Urinary bladder (tissue), 4 donors: ENCODE measurements around the gene EHD1. TPM values are rescaled to one million over a fixed set of nuclear protein-coding genes. Genes with fewer than 3 reads are reported as not detected.

Source experiments
- DNase-seq: peaks from one replicate; pipeline ENCODE4 v3.0.0-alpha.2; 2015; ENCODE audit errors: extremely low spot score
- H3K27ac ChIP-seq: one replicate; pipeline ENCODE4 v1.5.1; 2013; ENCODE audit warnings: low read depth, mild to moderate bottlenecking, moderate library complexity
- H3K36me3 ChIP-seq: one replicate; pipeline ENCODE4 v1.6.1; 2013; ENCODE audit warnings: mild to moderate bottlenecking, moderate library complexity; ENCODE audit not compliant: insufficient read depth
- H3K4me1 ChIP-seq: one replicate; pipeline ENCODE4 v1.6.1; 2013; ENCODE audit warnings: mild to moderate bottlenecking, moderate library complexity; ENCODE audit not compliant: insufficient read depth
- H3K4me3 ChIP-seq: one replicate; pipeline ENCODE4 v1.5.1; 2013; ENCODE audit warnings: low read depth, low read length
- WGBS: extraction: QIAGEN DNeasy Blood & Tissue Kit; methylation state at CpG from one replicate; pipeline ENCODE4 v1.1.7; 2013; 5-methylcytosine and 5-hydroxymethylcytosine counted together
- polyA plus RNA-seq: library from polyadenylated mRNA; stranded (reverse); fragments of 200-250 nt; gene quantifications from one replicate; pipeline ENCODE4 v1.2.3, GENCODE V29; 2013
- total RNA-seq: library from RNA; depleted of rRNA; stranded (reverse); fragments of >200 nt; gene quantifications from one replicate; pipeline ENCODE4 v1.2.3, GENCODE V29; 2014
- donor health status: healthy with polysubstance abuse.
- donor health status: healthy.

The EHD1 gene
- total and polyA plus RNA-seq, 2 donors = 31.3 to 50.5 TPM

DNA sequence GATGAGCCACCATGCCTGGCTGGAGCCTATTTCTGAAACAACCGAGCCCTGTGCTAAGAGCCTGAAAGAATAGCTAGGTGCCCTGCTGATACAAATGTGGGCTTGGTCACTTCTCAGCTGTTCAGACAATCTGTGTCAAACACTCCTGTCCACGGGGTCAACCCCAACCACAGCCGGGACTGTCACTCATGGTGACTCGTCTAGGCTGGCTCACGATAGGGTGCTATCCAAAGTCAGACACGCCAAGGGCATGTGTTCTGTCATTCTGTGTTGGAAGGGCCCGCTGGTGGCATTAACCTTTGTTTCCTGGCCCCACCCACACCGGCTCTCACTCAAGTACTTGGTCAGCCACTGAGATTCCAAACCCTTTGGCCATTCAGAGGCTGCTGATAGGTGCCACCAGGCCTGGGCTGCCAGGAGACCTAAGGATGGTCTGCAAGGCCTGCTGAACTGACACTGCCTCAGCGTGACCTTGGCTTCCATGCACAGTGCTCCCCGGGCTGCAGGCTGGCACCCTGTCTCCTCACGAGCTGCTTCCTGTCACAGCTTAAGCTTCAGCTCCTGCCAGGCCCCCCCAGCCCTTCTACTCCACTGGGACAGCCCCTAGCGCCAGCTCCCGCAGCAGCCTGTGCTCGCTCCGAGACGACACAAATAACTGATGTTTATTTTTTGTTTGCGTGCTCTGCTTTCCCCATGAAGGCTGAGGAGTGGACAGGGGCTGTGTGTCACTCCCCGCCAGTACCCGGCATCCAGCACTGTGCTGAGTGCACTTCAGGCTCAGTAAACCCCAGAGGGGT is 19.8 kb downstream of the EHD1 start:
- Histone ChIP-seq H3K36me3 (no peaks in the 10 kb centered on the region), H3K27ac (no peak overlapping the region), H3K4me3 (no peak overlapping the region), H3K4me1 (no peaks in the 10 kb centered on the region)
- no peak for DNase-seq
- WGBS = 82% methylated on average over 19 of the region's 19 CpGs

GRCh38 chr11:64857485-64857884 is 20.9 kb downstream of the EHD1 start:
- Histone ChIP-seq H3K27ac (no peak overlapping the region), H3K4me3 (no peak overlapping the region), H3K4me1 (no peaks in the 10 kb centered on the region), H3K36me3 (no peaks in the 10 kb centered on the region)
- no peak for DNase-seq
- WGBS = 91% methylated on average over 6 of the region's 6 CpGs

DNA sequence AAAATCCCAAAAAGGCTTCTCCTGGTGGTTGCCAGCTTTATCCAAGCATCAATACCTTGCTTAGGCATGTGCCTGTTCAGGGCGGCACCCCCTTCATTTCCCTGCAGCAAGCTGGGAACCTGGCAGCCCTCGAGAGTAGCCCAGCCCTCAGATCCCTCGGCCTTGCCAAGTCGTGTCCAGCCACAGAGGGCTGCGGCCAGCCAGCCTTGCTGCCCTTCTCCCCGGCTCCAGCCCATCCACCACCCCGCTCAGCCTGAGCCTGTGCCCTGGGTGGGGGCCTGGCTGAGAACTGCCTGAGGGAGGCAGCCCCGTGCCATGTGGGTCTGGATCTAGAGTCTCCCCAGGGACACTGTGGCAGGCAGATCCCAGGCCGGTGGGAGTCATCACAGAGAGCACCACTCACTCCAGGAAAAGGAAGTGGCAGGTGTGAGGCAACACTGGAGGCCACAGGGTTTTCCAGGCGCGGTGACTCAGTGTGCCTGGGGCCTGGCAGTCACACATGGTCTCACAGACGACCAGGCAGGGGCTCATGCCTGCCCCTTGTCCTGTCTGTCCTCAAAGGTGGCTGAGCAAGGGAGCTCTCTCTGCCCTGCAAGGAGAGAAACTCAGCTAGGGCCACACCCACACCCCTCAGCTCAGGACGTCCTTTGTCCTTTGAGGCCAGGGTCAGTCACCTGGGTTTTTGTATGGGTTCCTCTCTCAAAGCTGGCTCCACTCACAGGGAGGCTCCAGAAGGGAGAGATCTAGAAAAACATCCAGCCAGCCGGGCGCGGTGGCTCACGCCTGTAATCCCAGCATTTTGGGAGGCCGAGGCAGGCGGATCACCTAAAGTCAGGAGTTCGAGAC is 21.8 kb downstream of the EHD1 start:
- Histone ChIP-seq H3K4me1 (no peaks in the 10 kb centered on the region), H3K36me3 (no peaks in the 10 kb centered on the region), H3K4me3 (no peak overlapping the region), H3K27ac (peak overlapping the region; percentile 11)
- no peak for DNase-seq
- 64% methylated on average over 20 of the region's 20 CpGs for WGBS

DNA sequence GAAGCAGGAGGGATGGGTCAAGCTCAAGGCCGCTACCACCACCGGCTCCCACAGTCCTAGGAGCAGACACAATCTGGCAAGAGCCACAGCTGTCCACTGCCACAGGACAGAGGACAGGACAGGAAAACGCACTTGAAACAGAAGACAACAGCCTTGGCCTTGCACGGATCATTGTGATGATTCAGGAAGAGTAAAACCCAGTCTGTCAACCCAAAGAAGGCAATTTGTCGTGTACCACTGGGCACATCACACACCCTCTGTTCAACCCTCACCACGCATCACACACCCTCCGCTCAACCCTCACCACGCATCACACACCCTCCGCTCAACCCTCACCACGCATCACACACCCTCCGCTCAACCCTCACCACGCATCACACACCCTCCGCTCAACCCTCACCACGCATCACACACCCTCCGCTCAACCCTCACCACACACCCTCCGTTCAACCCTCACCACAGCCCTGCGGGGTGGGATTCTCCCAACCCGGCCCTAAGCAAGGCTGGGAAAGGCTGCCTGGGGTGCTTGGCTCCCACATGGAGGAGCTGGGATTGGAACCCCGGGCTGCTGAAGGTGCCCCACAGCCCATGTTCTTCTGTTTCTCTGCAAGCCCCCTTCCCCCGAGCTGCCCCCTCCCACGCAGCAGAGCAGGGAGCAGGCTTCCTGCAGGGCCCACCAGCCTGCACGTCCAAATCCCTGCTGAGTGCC is 22.7 kb downstream of the EHD1 start:
- Histone ChIP-seq H3K36me3 (no peaks in the 10 kb centered on the region), H3K4me1 (no peaks in the 10 kb centered on the region), H3K4me3 (no peak overlapping the region), H3K27ac (peak overlapping the region; percentile 53)
- 89% methylated on average over 19 of the region's 22 CpGs for WGBS
- no peak for DNase-seq

GRCh38 chr11:64854534-64855502 is 23.6 kb downstream of the EHD1 start:
- 68% methylated on average over 45 of the region's 45 CpGs for WGBS
- H3K4me1 ChIP-seq = no peaks in the 10 kb centered on the region
- no peaks in the 10 kb centered on the region for H3K36me3 ChIP-seq
- DNase-seq = no peak
- H3K27ac ChIP-seq = peak overlapping the region; percentile 53
- no peak overlapping the region for H3K4me3 ChIP-seq

- H3K27ac ChIP-seq = no peak overlapping the region
- WGBS = 95% methylated on average over 25 of the region's 25 CpGs
- DNase-seq = no peak
- H3K4me1 ChIP-seq = no peaks in the 10 kb centered on the region
- H3K4me3 ChIP-seq = no peak overlapping the region
- H3K36me3 ChIP-seq = no peaks in the 10 kb centered on the region
These were observed 24.3 kb downstream of the EHD1 start for GRCh38 chr11:64854157-64854533.

GRCh38 chr11:64853709-64854108 is 24.7 kb downstream of the EHD1 start:
- 82% methylated on average over 27 of the region's 27 CpGs for WGBS
- no peaks in the 10 kb centered on the region for H3K36me3 ChIP-seq
- no peak for DNase-seq
- no peaks in the 10 kb centered on the region for H3K4me1 ChIP-seq
- H3K27ac ChIP-seq = no peak overlapping the region
- no peak overlapping the region for H3K4me3 ChIP-seq

- H3K4me1 ChIP-seq = no peaks in the 10 kb centered on the region
- no peak for DNase-seq
- no peaks in the 10 kb centered on the region for H3K36me3 ChIP-seq
- WGBS = 84% methylated on average over 24 of the region's 24 CpGs
- no peak overlapping the region for H3K4me3 ChIP-seq
- H3K27ac ChIP-seq = no peak overlapping the region
These were observed 25.5 kb downstream of the EHD1 start for GRCh38 chr11:64852804-64853509.

- Histone ChIP-seq H3K4me3 (no peak overlapping the region), H3K27ac (no peak overlapping the region), H3K36me3 (no peaks in the 10 kb centered on the region), H3K4me1 (no peaks in the 10 kb centered on the region)
- no peak for DNase-seq
- WGBS = 84% methylated on average over 8 of the region's 8 CpGs
These were observed 26.5 kb downstream of the EHD1 start for GRCh38 chr11:64851831-64852351.

DNA sequence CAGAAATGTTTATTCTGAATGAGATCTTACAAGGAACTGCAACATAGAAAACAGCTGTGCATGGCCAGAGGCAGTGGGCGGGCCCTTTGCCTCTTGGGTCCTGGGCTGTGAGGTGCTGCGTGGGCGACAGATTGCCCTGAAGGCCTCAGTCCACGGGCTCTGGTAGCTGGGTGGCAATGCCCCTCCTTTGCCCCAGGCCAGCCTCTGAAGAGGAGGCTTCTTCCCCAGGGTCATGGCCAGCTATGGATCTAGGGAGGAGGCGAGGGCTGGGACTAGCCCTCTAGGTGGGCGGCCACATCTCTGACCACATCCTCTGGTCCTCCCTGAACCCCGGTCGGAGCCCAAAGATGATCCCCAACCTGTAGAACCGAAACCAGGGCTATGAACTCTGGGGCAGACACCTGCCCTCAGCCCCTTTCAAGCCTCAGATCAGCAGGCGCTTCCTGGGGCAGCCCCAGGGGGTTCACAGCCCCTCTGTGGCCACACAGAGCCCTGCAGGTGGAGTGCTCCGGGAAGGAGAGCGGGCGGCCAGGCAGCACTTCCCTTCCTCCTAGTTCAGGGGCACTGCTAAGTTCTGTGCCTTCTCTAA is 27.3 kb downstream of the EHD1 start:
- Histone ChIP-seq H3K4me3 (no peak overlapping the region), H3K4me1 (no peaks in the 10 kb centered on the region), H3K27ac (peak overlapping the region; percentile 58), H3K36me3 (no peaks in the 10 kb centered on the region)
- DNase-seq = no peak
- WGBS = 51% methylated on average over 13 of the region's 13 CpGs

DNA sequence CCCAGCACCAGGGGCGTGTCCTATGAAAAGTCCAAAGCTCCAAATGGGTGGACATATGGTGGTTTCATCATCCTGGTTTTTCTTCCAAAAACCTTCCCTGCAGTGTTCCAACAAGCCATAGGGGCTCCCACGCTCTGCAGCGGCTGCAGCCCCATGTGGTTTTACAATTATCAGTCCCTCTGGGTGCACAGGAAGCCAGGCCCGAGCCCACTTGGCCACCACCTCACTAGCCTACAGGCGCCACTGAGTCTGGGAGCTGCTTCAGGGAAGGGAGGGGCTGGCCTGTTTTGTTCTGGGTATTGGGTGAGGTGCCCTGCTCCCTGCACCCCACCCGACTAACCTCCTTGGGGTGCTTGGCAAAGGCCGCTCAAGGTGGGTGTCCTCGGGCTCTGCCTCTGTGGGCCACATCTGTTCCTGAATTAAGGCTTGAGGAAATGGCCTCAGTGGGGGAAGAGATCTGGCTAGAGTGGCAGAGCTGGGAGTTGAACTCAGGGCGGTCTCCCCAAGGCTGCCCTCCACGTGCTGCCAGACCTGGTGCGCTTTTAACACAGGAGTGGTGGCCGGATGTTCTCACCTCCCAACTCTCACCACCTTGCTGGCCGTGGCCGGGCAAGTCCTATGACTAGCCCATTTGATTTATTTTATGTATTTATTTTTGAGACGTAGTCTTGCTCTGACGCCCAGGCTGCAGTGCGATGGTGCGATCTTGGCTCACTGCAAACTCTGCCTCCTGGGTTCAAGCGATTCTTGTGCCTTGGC is 28.6 kb downstream of the EHD1 start:
- H3K36me3 ChIP-seq = no peaks in the 10 kb centered on the region
- H3K27ac ChIP-seq = no peak overlapping the region
- 71% methylated on average over 19 of the region's 19 CpGs for WGBS
- no peaks in the 10 kb centered on the region for H3K4me1 ChIP-seq
- DNase-seq = no peak
- H3K4me3 ChIP-seq = no peak overlapping the region
